Tibial nerve (tissue), 4 donors: ENCODE data around the gene IQGAP2.

Experiments used
- CTCF ChIP-seq, 5 experiments: fragments of 200-600 bp in 3 of 5; fragments of 450-650 bp in 2 of 5; sonication (generic) in 3 of 5; IDR thresholded peaks; one replicate each; pipeline ENCODE4 v1.5.1; 2016 to 2019; ENCODE audit warnings: antibody characterized with exemption in 5 of 5, mild to moderate bottlenecking in 3 of 5, moderate library complexity in 2 of 5
- EP300 ChIP-seq, 2 donors: sonication (generic); formaldehyde crosslinking; IDR thresholded peaks; one replicate each; pipeline ENCODE4 v1.6.1; 2017; ENCODE audit warnings: antibody characterized with exemption in 2 of 2, mild to moderate bottlenecking in 1 of 2
- POLR2A ChIP-seq, 2 donors: fragments of 450-650 bp; IDR thresholded peaks; one replicate each; pipeline ENCODE4 v1.6.1; 2017; ENCODE audit warnings: antibody characterized with exemption in 2 of 2, mild to moderate bottlenecking in 2 of 2, moderate library complexity in 2 of 2

- TF ChIP-seq POLR2A (IDR thresholded peaks at IDR 0.05) (no peak), EP300 (IDR thresholded peaks at IDR 0.05) (no peak), CTCF (IDR thresholded peaks at IDR 0.05) (no peak)
Observed at GRCh38 chr5:76610196-76610595, 207.1 kb downstream of the IQGAP2 start.
